ACC112 (cell line): Measurements from ENCODE around the gene PDE6H.

Experiments
- H2AFZ ChIP-seq: fragments of 200-600 bp; sonication (generic); one replicate; pipeline ENCODE4 v1.6.0; 2017; ENCODE audit warnings: antibody characterized with exemption, low read length; ENCODE audit not compliant: unreplicated experiment
- H3K27ac ChIP-seq: fragments of 200-600 bp; sonication (generic); 2 replicates; pipeline ENCODE4 v1.5.1; 2014; ENCODE audit warnings: low read depth, mild to moderate bottlenecking, antibody characterized with exemption, low read length, moderate library complexity
- H3K27me3 ChIP-seq: fragments of 200-600 bp; sonication (generic); 2 replicates; pipeline ENCODE4 v1.6.1; 2014; ENCODE audit warnings: mild to moderate bottlenecking, antibody characterized with exemption, low read length, moderate library complexity, mixed read lengths; ENCODE audit not compliant: insufficient read depth
- H3K36me3 ChIP-seq: fragments of 200-600 bp; sonication (generic); 2 replicates; pipeline ENCODE4 v1.6.1; 2016; ENCODE audit warnings: mild to moderate bottlenecking, antibody characterized with exemption, low read length, moderate library complexity, mixed read lengths; ENCODE audit not compliant: insufficient read depth
- H3K4me1 ChIP-seq: fragments of 200-600 bp; sonication (generic); one replicate; pipeline ENCODE4 v1.6.1; 2016; ENCODE audit warnings: low read length, mixed read lengths; ENCODE audit not compliant: insufficient read depth, unreplicated experiment, control insufficient read depth
- H3K4me3 ChIP-seq: fragments of 200-600 bp; sonication (generic); 2 replicates; pipeline ENCODE4 v1.5.1; 2014; ENCODE audit warnings: mild to moderate bottlenecking, low read depth, low read length
- H3K79me2 ChIP-seq: fragments of 200-600 bp; sonication (generic); one replicate; pipeline ENCODE4 v1.6.0; 2016; ENCODE audit warnings: low read length; ENCODE audit not compliant: control insufficient read depth, unreplicated experiment, insufficient read depth

The PDE6H gene

GRCh38 chr12:14937014-14937413 lies 35.8 kb upstream of the PDE6H start:
- Histone ChIP-seq H3K27ac (no peak overlapping the region), H3K79me2 (no peaks in the 10 kb centered on the region), H3K27me3 (no peaks in the 10 kb centered on the region), H2AFZ (no peak overlapping the region), H3K36me3 (no peaks in the 10 kb centered on the region), H3K4me1 (no peaks in the 10 kb centered on the region), H3K4me3 (no peak overlapping the region)

GRCh38 chr12:14937689-14938088 lies 35.2 kb upstream of the PDE6H start:
- Histone ChIP-seq H3K36me3 (no peaks in the 10 kb centered on the region), H3K4me1 (no peaks in the 10 kb centered on the region), H2AFZ (no peak overlapping the region)

GRCh38 chr12:14938301-14938700 lies 34.5 kb upstream of the PDE6H start, which contains the start of gene ERP27:
ERP27 (minus strand) TSS chr12:14938537; CDS start chr12:14938508, 29 bp downstream.
- Histone ChIP-seq H3K4me1 (no peaks in the 10 kb centered on the region), H3K27me3 (no peaks in the 10 kb centered on the region)

More at GRCh38 chr12:14937689-14938088, 35.2 kb upstream of the PDE6H start:
- Histone ChIP-seq H3K27ac (no peak overlapping the region), H3K4me3 (no peak overlapping the region), H3K27me3 (no peaks in the 10 kb centered on the region), H3K79me2 (no peaks in the 10 kb centered on the region)

GRCh38 chr12:14941369-14941768 lies 31.5 kb upstream of the PDE6H start:
- Histone ChIP-seq H3K4me3 (no peak overlapping the region), H3K36me3 (no peaks in the 10 kb centered on the region), H3K79me2 (no peaks in the 10 kb centered on the region), H3K27me3 (no peaks in the 10 kb centered on the region), H3K27ac (no peak overlapping the region), H2AFZ (no peak overlapping the region), H3K4me1 (peaks cover 4% of the 10 kb centered on the region)

More at GRCh38 chr12:14938301-14938700, 34.5 kb upstream of the PDE6H start, which contains the start of gene ERP27:
- Histone ChIP-seq H2AFZ (no peak within 1 kb of the TSS), H3K27ac (no peak within 1 kb of the TSS), H3K79me2 (no peaks in the 10 kb centered on the region), H3K4me3 (no peak within 1 kb of the TSS), H3K36me3 (no peaks in the 10 kb centered on the region)

GRCh38 chr12:14942196-14942931 lies 30.5 kb upstream of the PDE6H start:
- Histone ChIP-seq H3K79me2 (no peaks in the 10 kb centered on the region), H3K36me3 (no peaks in the 10 kb centered on the region), H3K4me3 (no peak overlapping the region), H3K4me1 (peaks cover 14% of the 10 kb centered on the region), H2AFZ (no peak overlapping the region), H3K27ac (no peak overlapping the region), H3K27me3 (no peaks in the 10 kb centered on the region)

GRCh38 chr12:14946162-14946561 lies 26.7 kb upstream of the PDE6H start:
- Histone ChIP-seq H3K36me3 (no peaks in the 10 kb centered on the region), H2AFZ (no peak overlapping the region), H3K4me3 (no peak overlapping the region), H3K79me2 (no peaks in the 10 kb centered on the region), H3K27me3 (no peaks in the 10 kb centered on the region), H3K27ac (no peak overlapping the region), H3K4me1 (peaks cover 33% of the 10 kb centered on the region)

GRCh38 chr12:14946861-14947260 lies 26.0 kb upstream of the PDE6H start:
- H3K4me1 ChIP-seq = peaks cover 40% of the 10 kb centered on the region
- H3K79me2 ChIP-seq = no peaks in the 10 kb centered on the region
- no peak overlapping the region for H3K27ac ChIP-seq
- H2AFZ ChIP-seq = no peak overlapping the region
- H3K27me3 ChIP-seq = no peaks in the 10 kb centered on the region
- no peaks in the 10 kb centered on the region for H3K36me3 ChIP-seq
- H3K4me3 ChIP-seq = no peak overlapping the region

- Histone ChIP-seq H3K27ac (peak overlapping the region; percentile 49), H3K79me2 (no peaks in the 10 kb centered on the region), H3K4me3 (no peak overlapping the region; the same call in 1 of the 2 replicates), H3K4me1 (peaks cover 51% of the 10 kb centered on the region), H2AFZ (peak overlapping the region; percentile 72), H3K27me3 (no peaks in the 10 kb centered on the region), H3K36me3 (no peaks in the 10 kb centered on the region)
These were observed 24.2 kb upstream of the PDE6H start for GRCh38 chr12:14948672-14949071.

- Histone ChIP-seq H2AFZ (no peak overlapping the region), H3K4me3 (no peak overlapping the region), H3K4me1 (peaks cover 51% of the 10 kb centered on the region), H3K27me3 (no peaks in the 10 kb centered on the region), H3K79me2 (no peaks in the 10 kb centered on the region), H3K36me3 (no peaks in the 10 kb centered on the region), H3K27ac (no peak overlapping the region)
These were observed 23.2 kb upstream of the PDE6H start for GRCh38 chr12:14949631-14950030.

- Histone ChIP-seq H3K4me1 (peaks cover 51% of the 10 kb centered on the region), H3K27ac (no peak overlapping the region), H3K79me2 (no peaks in the 10 kb centered on the region), H3K27me3 (no peaks in the 10 kb centered on the region), H3K36me3 (no peaks in the 10 kb centered on the region), H3K4me3 (no peak overlapping the region), H2AFZ (no peak overlapping the region)
These were observed 22.4 kb upstream of the PDE6H start for GRCh38 chr12:14950421-14950820.
